Measurements from ENCODE around the gene RAB33A.

DNA sequence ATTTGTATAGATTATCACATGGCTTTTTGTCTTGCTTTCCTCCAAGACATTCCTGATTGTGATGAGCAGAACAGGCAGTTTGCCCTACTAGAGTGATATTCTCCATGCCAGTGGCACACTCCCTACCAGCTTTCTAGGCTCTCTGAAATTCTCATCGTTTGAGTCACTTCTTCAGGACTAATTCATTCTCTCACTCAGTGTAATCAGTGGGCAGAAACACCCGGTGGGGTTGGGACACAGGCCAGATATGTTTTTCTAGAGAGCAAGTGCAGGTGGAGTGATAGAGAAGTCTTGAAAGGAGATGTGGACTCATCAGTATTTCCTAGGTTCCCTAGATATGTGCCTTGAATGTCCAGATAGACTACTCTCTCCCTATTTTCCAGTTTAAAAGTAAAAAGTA lies 13.1 kb downstream of the RAB33A start:
- TF ChIP-seq, protein P1, sequence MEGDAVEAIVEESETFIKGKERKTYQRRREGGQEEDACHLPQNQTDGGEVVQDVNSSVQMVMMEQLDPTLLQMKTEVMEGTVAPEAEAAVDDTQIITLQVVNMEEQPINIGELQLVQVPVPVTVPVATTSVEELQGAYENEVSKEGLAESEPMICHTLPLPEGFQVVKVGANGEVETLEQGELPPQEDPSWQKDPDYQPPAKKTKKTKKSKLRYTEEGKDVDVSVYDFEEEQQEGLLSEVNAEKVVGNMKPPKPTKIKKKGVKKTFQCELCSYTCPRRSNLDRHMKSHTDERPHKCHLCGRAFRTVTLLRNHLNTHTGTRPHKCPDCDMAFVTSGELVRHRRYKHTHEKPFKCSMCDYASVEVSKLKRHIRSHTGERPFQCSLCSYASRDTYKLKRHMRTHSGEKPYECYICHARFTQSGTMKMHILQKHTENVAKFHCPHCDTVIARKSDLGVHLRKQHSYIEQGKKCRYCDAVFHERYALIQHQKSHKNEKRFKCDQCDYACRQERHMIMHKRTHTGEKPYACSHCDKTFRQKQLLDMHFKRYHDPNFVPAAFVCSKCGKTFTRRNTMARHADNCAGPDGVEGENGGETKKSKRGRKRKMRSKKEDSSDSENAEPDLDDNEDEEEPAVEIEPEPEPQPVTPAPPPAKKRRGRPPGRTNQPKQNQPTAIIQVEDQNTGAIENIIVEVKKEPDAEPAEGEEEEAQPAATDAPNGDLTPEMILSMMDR (conservative IDR thresholded peaks at IDR 0.05 in 1 of 2, IDR thresholded peaks at IDR 0.05 in 1 of 2; ENCODE audit: low read depth in 1 of 2, low read length in 2 of 2): no peak
- TF ChIP-seq EZH2 (IDR thresholded peaks at IDR 0.05; ENCODE audit: low read length, missing control alignments): no peak

All from fibroblast of lung (primary cell).